NT2/D1 (cell line): ENCODE measurements around the gene RPL39.
A peak's percentile ranks its signal among the peaks of the same experiment; 100 is the strongest.
"Not testable (repeated sequence)": the region's sequence is repeated elsewhere in the genome, so short reads cannot be mapped to it uniquely, and the experiment has no call there.

ENCODE experiments used
- DNase-seq: peaks from one replicate; pipeline ENCODE4 v3.0.0-alpha.2; 2011; ENCODE audit warnings: low read depth, low spot score
- H3K27me3 ChIP-seq: 2 replicates; pipeline ENCODE4 v1.6.0; 2011; ENCODE audit warnings: mild to moderate bottlenecking; ENCODE audit not compliant: insufficient read length, insufficient read depth
- H3K36me3 ChIP-seq: 2 replicates; pipeline ENCODE4 v1.6.1; 2011; ENCODE audit warnings: mild to moderate bottlenecking, low read length, mixed read lengths; ENCODE audit not compliant: insufficient read depth, insufficient read length
- H3K4me1 ChIP-seq: 2 replicates; pipeline ENCODE4 v1.5.1; 2011; ENCODE audit not compliant: insufficient read depth, insufficient read length
- H3K4me3 ChIP-seq: 2 replicates; pipeline ENCODE4 v1.5.1; 2011; ENCODE audit warnings: low read depth; ENCODE audit not compliant: insufficient read length
- H3K9ac ChIP-seq: 2 replicates; pipeline ENCODE4 v1.6.0; 2011; ENCODE audit warnings: low read depth; ENCODE audit not compliant: insufficient read length
- H3K9me3 ChIP-seq: 2 replicates; pipeline ENCODE4 v1.5.1; 2011; ENCODE audit warnings: mild to moderate bottlenecking, low read length; ENCODE audit not compliant: insufficient read depth
- SUZ12 ChIP-seq: IDR thresholded peaks from 2 replicates; pipeline ENCODE4 v1.6.1; 2011; ENCODE audit not compliant: insufficient read length, insufficient read depth; ENCODE audit errors: extremely low read depth
- YY1 ChIP-seq: IDR thresholded peaks from 2 replicates; pipeline ENCODE4 v1.6.1; 2011; ENCODE audit not compliant: insufficient read length, insufficient read depth
- ZNF274 ChIP-seq: IDR thresholded peaks from 2 replicates; pipeline ENCODE4 v1.6.1; 2011; ENCODE audit warnings: mild to moderate bottlenecking, low read depth, low read length

RPL39 gene

DNA sequence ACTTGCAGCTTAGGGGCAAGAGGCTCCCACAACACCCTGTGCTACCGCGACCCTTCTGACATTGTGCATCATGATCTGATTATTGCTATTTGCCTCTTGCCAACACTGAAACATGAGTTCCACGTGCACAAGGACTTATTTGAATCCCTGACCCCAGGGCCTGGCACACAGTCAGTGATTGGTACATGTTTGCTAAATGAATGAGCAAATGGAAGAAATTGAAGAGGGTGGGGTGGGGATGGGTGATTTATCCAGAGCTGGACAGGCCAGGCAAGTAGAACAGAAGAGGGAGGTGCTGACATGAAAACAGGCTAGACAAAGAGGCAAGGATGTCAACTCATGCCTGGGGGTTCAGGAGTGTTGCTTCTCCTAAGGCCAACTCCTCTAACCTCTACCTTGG lies 24.9 kb upstream of the RPL39 start:
- H3K4me3 ChIP-seq, result no peak overlapping the region
- H3K4me1 ChIP-seq, result no peaks in the 10 kb centered on the region
- no peaks in the 10 kb centered on the region for H3K9me3 ChIP-seq
- H3K9ac ChIP-seq, result no peak overlapping the region
- no peaks in the 10 kb centered on the region for H3K36me3 ChIP-seq
- TF ChIP-seq ZNF274 (no peak), SUZ12 (no peak), YY1 (no peak)
- no peaks in the 10 kb centered on the region for H3K27me3 ChIP-seq
- no peak for DNase-seq

DNA sequence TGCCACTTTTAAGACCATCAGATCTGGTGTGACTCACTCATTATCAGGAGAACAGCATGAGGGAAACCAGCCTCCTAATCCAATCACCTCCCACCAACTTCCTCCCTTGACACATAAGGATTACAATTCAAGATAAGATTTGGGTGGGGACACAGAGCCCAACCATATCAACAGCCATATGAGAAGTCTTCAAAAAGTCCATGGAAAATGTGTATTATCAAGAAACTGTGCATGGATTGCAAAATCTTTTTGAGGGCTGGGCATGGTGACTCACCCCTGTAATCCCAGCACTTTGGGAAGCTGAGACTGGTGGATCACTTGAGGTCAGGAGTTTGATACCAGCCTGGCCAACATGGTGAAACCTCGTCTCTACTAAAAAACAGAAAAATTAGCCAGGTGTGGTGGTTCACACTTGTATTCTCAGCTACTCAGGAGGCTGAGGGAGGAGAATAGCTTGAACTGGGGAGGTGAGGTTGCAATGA lies 17.8 kb upstream of the RPL39 start:
- Histone ChIP-seq H3K9me3 (no peaks in the 10 kb centered on the region), H3K36me3 (no peaks in the 10 kb centered on the region), H3K4me1 (no peaks in the 10 kb centered on the region), H3K27me3 (no peaks in the 10 kb centered on the region), H3K4me3 (no peak overlapping the region), H3K9ac (no peak overlapping the region)
- no peak for DNase-seq
- TF ChIP-seq SUZ12, result no peak
- no peak for TF ChIP-seq YY1

DNA sequence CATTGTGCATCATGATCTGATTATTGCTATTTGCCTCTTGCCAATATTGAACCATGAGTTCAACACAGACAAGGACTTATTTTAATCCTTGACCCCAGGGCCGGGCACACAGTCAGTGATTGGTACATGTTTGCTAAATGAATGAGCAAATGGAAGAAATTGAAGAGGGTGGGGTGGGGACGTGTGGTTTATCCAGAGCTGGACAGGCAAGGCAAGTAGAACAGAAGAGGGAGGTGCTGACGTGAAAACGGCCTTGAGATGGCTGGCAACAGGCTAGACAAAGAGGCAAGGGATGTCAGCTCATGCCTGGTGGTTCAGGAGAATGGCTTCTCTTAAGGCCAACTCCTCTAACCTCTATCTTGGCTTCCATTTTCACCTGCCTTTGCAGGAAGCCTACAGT lies 17.0 kb upstream of the RPL39 start:
- not testable (repeated sequence) for H3K27me3 ChIP-seq, H3K4me3 ChIP-seq, H3K9me3 ChIP-seq, H3K36me3 ChIP-seq, H3K9ac ChIP-seq, DNase-seq, H3K4me1 ChIP-seq

- no peak for DNase-seq
- H3K4me3 ChIP-seq, result no peak overlapping the region
- H3K9me3 ChIP-seq, result no peaks in the 10 kb centered on the region
- H3K27me3 ChIP-seq, result no peaks in the 10 kb centered on the region
- H3K9ac ChIP-seq, result no peak overlapping the region
- no peaks in the 10 kb centered on the region for H3K4me1 ChIP-seq
- H3K36me3 ChIP-seq, result no peaks in the 10 kb centered on the region
- no peak for TF ChIP-seq SUZ12
- TF ChIP-seq ZNF274, result no peak
- no peak for TF ChIP-seq YY1
Measured at GRCh38 chrX:119802546-119802945, 11.1 kb upstream of the RPL39 start.

DNA sequence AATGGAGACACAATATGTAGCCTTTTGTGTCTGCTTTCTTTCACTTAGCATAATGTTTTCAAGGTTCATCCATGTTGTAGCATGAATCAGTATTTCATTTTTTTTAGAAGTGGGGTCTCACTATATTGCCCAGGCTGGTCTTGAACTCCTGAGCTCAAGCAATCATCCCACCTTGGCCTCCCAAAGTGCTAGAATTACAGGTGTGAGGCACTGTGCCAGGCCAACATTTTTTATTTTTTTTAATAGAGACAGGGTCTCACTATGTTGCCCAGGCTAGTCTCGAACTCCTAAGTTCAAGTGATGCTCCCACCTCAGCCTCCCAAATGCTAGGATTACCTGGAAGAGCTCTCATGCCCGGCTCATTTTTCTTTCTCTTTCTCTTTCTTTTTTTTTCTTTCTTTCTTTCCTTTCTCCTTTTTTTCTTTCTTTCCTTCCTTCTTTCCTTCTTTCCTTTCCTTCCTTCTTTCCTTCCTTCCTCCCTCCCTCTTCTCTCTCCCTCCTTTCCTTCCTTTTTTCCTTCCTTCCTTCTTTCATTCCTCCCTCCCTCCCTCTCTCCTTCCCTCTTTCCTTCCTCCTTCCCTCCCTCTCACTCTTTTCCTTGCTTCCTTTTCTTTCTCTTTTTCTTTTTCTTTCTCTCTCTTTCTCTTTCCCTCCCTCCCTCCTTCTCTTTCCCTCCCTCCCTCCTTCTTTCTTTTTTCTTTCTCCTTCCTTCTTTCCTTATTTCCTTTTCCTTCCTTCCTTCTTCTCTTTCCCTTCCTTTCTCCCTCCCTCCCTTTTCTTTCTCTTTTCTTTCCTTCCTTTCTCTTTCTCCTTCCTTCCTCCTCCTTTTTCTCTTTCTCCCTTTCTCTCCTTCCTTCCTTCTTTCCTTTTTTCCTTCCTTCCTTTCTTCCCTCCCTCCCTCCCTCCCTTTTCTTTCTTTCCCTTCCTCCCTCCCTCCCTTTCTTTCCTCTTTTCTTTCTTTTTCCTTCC lies 10.1 kb upstream of the RPL39 start:
- no peaks in the 10 kb centered on the region for H3K9me3 ChIP-seq
- no peaks in the 10 kb centered on the region for H3K4me1 ChIP-seq
- H3K27me3 ChIP-seq, result no peaks in the 10 kb centered on the region
- TF ChIP-seq SUZ12, result no peak
- no peak for TF ChIP-seq ZNF274
- no peak for TF ChIP-seq YY1
- H3K36me3 ChIP-seq, result no peaks in the 10 kb centered on the region
- H3K9ac ChIP-seq, result no peak overlapping the region
- DNase-seq, result no peak
- H3K4me3 ChIP-seq, result no peak overlapping the region

- H3K9me3 ChIP-seq, result no peaks in the 10 kb centered on the region
- DNase-seq, result no peak
- H3K4me1 ChIP-seq, result no peaks in the 10 kb centered on the region
- peak overlapping the region; percentile 93 for H3K9ac ChIP-seq
- H3K27me3 ChIP-seq, result no peaks in the 10 kb centered on the region
- no peak for TF ChIP-seq ZNF274
- TF ChIP-seq SUZ12, result no peak
- TF ChIP-seq YY1, result no peak
- H3K36me3 ChIP-seq, result peaks cover 50% of the 10 kb centered on the region
- H3K4me3 ChIP-seq, result peak overlapping the region; percentile 76
Measured at GRCh38 chrX:119790977-119791436, 423 bp downstream of the RPL39 start.

GRCh38 chrX:119784747-119785446 lies 6.5 kb downstream of the RPL39 start:
- Histone ChIP-seq H3K9ac (no peak overlapping the region), H3K27me3 (no peaks in the 10 kb centered on the region), H3K4me1 (no peaks in the 10 kb centered on the region), H3K9me3 (no peaks in the 10 kb centered on the region), H3K36me3 (peaks cover 90% of the 10 kb centered on the region), H3K4me3 (no peak overlapping the region)
- TF ChIP-seq SUZ12 (no peak), ZNF274 (no peak), YY1 (no peak)
- no peak for DNase-seq
